SU-DHL-6 (cell line): ENCODE measurements around the gene ADAM12.

ENCODE experiments used
- H2AFZ ChIP-seq: fragments of 200-600 bp; sonication (generic); 2 replicates; pipeline ENCODE4 v1.6.1; 2014; ENCODE audit warnings: low read depth, mild to moderate bottlenecking, moderate library complexity, mixed read lengths, antibody characterized with exemption, low read length; ENCODE audit not compliant: severe bottlenecking
- H3F3A ChIP-seq: fragments of 200-600 bp; shearing (Covaris generic); 2 replicates; pipeline ENCODE4 v1.6.0; 2016; ENCODE audit warnings: antibody characterized with exemption, mild to moderate bottlenecking; ENCODE audit not compliant: insufficient read depth
- H3K27ac ChIP-seq: fragments of 200-600 bp; sonication (generic); 2 replicates; pipeline ENCODE4 v1.5.1; 2016; ENCODE audit warnings: low read depth, mild to moderate bottlenecking, low read length, moderate library complexity, mixed read lengths
- H3K27me3 ChIP-seq: fragments of 200-600 bp; sonication (generic), shearing (Covaris generic); 2 replicates; pipeline ENCODE4 v1.6.0; 2014; ENCODE audit warnings: mild to moderate bottlenecking, low read length
- H3K36me3 ChIP-seq: fragments of 200-600 bp; sonication (generic); 2 replicates; pipeline ENCODE4 v1.6.1; 2014; ENCODE audit warnings: mild to moderate bottlenecking, low read length, mixed read lengths
- H3K4me2 ChIP-seq: fragments of 300-600, 200-600 bp; shearing (Covaris generic), sonication (generic); 2 replicates; pipeline ENCODE4 v1.6.0; 2014; ENCODE audit warnings: low read length, low read depth, mild to moderate bottlenecking; ENCODE audit not compliant: poor library complexity, severe bottlenecking
- H3K4me3 ChIP-seq: fragments of 200-600 bp; sonication (generic); 2 replicates; pipeline ENCODE4 v1.5.1; 2014; ENCODE audit warnings: antibody characterized with exemption, low read length, mild to moderate bottlenecking, mixed read lengths; ENCODE audit not compliant: insufficient read depth, poor library complexity, severe bottlenecking
- H3K79me2 ChIP-seq: fragments of 200-600 bp; sonication (generic); 2 replicates; pipeline ENCODE4 v1.6.1; 2014; ENCODE audit warnings: mild to moderate bottlenecking, low read length, moderate library complexity; ENCODE audit not compliant: insufficient read depth
- H3K9ac ChIP-seq: fragments of 200-600 bp; sonication (generic); 2 replicates; pipeline ENCODE4 v1.7.0; 2014; ENCODE audit warnings: mild to moderate bottlenecking, low read length
- H3K9me2 ChIP-seq: fragments of 200-600 bp; sonication (generic); replicated peaks from 2 replicates; pipeline ENCODE4 v1.6.1; 2014; ENCODE audit warnings: low read length; ENCODE audit not compliant: insufficient read depth
- H3K9me3 ChIP-seq: fragments of 200-600 bp; sonication (generic); 2 replicates; pipeline ENCODE4 v1.6.1; 2014; ENCODE audit warnings: low read length, mixed read lengths; ENCODE audit not compliant: insufficient read depth
- H4K20me1 ChIP-seq: fragments of 200-600 bp; sonication (generic); 2 replicates; pipeline ENCODE4 v1.6.1; 2014; ENCODE audit warnings: low read depth, mild to moderate bottlenecking, antibody characterized with exemption, low read length, moderate library complexity, mixed read lengths
- CTCF ChIP-seq: fragments of 200-600 bp; sonication (generic); IDR thresholded peaks from one replicate; pipeline ENCODE4 v1.5.1; 2017; ENCODE audit warnings: antibody characterized with exemption, mild to moderate bottlenecking, low read length, moderate library complexity; ENCODE audit not compliant: insufficient read depth, poor library complexity, severe bottlenecking
- EZH2phosphoT487 ChIP-seq: fragments of 200-600 bp; sonication (generic), shearing (Covaris generic); conservative IDR thresholded peaks from 2 replicates; pipeline ENCODE4 v1.6.1; 2018; ENCODE audit warnings: mild to moderate bottlenecking, antibody characterized with exemption, low read length, moderate library complexity, mixed read lengths

The ADAM12 gene

GRCh38 chr10:126256864-126257263 is 131.4 kb downstream of the ADAM12 start:
- H2AFZ ChIP-seq: no peak overlapping the region
- no peaks in the 10 kb centered on the region for H3K36me3 ChIP-seq
- no peak overlapping the region for H3K4me2 ChIP-seq
- H3K27ac ChIP-seq: no peak overlapping the region
- no peak overlapping the region for H3K4me3 ChIP-seq
- H3K79me2 ChIP-seq: no peaks in the 10 kb centered on the region
- H3F3A ChIP-seq: no peaks in the 10 kb centered on the region
- H3K9ac ChIP-seq: no peak overlapping the region
- H3K9me3 ChIP-seq: no peaks in the 10 kb centered on the region
- no peaks in the 10 kb centered on the region for H3K9me2 ChIP-seq
- TF ChIP-seq CTCF (no peak), EZH2phosphoT487 (no peak)
- H4K20me1 ChIP-seq: no peaks in the 10 kb centered on the region
- H3K27me3 ChIP-seq: no peaks in the 10 kb centered on the region

- Histone ChIP-seq H4K20me1 (no peaks in the 10 kb centered on the region), H3K36me3 (no peaks in the 10 kb centered on the region), H3K9me3 (no peaks in the 10 kb centered on the region), H3K79me2 (no peaks in the 10 kb centered on the region), H3K27me3 (no peaks in the 10 kb centered on the region), H3K4me2 (no peak overlapping the region), H3K27ac (no peak overlapping the region), H2AFZ (no peak overlapping the region), H3K4me3 (no peak overlapping the region), H3K9me2 (no peaks in the 10 kb centered on the region), H3F3A (no peaks in the 10 kb centered on the region), H3K9ac (no peak overlapping the region)
- TF ChIP-seq CTCF (no peak), EZH2phosphoT487 (no peak)
These were observed 133.0 kb downstream of the ADAM12 start for GRCh38 chr10:126255313-126255712.

- Histone ChIP-seq H4K20me1 (no peaks in the 10 kb centered on the region), H3K9ac (no peak overlapping the region), H3K27me3 (no peaks in the 10 kb centered on the region), H3K36me3 (no peaks in the 10 kb centered on the region), H3K9me3 (no peaks in the 10 kb centered on the region), H3F3A (no peaks in the 10 kb centered on the region), H3K27ac (no peak overlapping the region), H2AFZ (no peak overlapping the region), H3K79me2 (no peaks in the 10 kb centered on the region), H3K9me2 (no peaks in the 10 kb centered on the region), H3K4me3 (no peak overlapping the region), H3K4me2 (no peak overlapping the region)
- no peak for TF ChIP-seq CTCF
- no peak for TF ChIP-seq EZH2phosphoT487
These were observed 134.7 kb downstream of the ADAM12 start for GRCh38 chr10:126253611-126253998.
